NB4 (cell line): ENCODE results near the gene FOXJ1.

ENCODE experiments used
- CTCF ChIP-seq: IDR thresholded peaks from one replicate; pipeline ENCODE4 v1.5.1; 2012; ENCODE audit warnings: low read depth, low read length
- POLR2A ChIP-seq: IDR thresholded peaks from 2 replicates; pipeline ENCODE4 v1.6.1; 2011; ENCODE audit warnings: mild to moderate bottlenecking; ENCODE audit not compliant: insufficient read length; ENCODE audit errors: extremely low read depth

GRCh38 chr17:76141212-76142038, at the start of gene FOXJ1:
- TF ChIP-seq CTCF (no peak), POLR2A (no peak)
